Non-pigmented ciliary epithelial cell (primary cell): Measurements from ENCODE around the gene LMCD1.

Source experiments
- DNase-seq: peaks from one replicate; pipeline ENCODE4 v3.0.0-alpha.2; 2010; ENCODE audit warnings: low read depth

The LMCD1 gene

DNA sequence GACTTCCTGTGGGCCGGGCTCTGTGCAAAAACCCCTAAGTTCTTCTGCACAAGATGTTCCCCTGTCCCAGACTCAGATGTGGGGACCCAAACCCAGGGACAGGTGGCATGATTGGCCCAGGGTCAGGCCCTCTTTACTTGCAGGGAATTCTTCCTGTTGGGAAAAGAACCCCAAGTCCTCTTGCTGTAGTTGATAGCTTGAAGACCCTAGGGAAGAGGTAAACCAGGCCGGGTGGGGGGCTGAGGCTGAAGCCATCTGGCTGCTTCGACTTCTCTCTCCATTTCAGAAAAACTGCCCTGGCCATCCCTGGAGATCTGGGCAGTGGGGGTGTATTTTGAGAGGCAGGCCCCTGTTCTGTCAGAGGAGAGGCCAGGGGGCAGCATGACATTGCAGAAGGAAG lies 119.5 kb downstream of the LMCD1 start:
- no peak for DNase-seq

DNA sequence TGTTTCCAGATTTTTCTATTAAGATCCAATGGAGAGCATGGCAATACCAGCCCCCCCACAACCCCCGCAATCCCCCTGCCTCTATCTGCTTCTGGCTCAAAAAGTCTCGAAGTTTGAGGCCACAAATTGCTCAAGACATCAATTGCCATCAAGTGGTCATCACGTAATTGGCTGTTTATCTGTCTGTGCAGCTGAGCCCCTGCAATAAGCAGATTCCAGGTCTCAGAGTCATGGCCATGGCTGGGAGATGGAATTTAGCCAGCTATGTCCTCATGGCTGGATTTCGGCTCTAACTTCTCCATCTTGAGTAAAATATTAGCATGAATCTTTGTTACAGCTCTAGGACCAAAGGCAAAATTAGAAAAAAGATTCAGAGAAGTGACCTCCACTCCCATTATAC lies 120.2 kb downstream of the LMCD1 start:
- peak; percentile 76 for DNase-seq

DNA sequence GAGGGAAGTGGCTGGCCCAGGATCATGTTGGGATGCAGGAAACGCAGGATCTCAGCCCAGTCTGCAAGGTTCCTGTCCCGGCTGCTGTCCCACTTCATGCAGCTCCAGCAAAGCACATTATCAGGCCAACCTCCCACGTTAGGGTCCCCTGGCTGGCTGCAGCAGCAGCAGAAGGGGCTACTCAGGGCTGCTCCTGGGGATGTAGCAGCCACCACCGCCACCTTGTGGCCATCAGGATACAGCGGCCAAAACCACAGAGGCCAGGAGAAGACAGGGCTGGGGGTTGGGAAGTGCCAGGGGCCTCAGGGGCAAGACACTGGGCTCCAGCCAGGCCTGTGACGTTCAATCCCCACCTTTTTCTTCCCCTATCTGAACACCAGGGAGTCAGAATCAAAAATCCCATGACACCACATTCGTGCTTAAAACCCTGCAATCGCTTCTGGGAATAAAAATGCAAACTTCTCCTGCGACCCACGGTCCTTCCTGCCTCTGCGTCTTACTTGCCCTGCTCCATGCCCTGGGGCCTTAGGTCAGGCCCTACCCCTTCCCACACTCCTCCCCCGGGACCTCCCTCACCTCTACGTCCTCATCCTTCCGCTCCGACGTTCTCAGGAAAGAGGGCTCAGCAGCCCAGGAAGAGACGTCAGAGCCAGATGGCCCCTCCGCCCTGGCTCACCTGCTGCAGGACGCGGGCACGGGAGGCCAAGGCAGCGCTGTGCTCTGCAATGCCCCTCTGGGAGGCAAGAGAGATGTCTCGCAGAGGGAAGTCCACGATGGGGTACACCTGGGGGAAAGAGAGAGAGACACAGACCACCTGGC lies 121.5 kb downstream of the LMCD1 start:
- DNase-seq: no peak

DNA sequence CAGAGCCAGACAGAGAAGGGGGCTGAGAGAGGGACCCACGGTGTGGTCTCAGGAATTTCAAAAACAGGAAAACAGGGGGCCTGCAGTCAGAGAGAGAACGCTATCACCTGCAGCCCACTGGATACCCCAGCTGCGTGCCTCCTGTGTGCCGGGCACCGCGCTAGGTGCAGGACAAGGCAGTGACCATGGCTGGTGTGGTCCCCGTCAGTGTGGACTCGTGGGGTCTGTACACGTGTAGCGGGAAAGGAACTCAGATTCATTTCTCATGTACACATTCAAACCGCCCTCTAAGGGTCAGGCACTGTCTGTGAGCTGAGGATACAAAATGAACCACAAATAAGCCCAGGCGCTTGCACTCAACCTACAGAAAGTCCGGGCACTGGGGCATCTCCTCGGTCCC lies 122.1 kb downstream of the LMCD1 start:
- no peak for DNase-seq
